ENCODE results near the gene TECTA. TPM values are rescaled to one million over a fixed set of nuclear protein-coding genes. Genes with fewer than 3 reads are reported as not detected.

Gene TECTA
- total RNA-seq, 1 donor from 2014 or later = 2.3 TPM

GRCh38 chr11:121105063-121105480, 4.0 kb downstream of the TECTA start:
- no peak for TF ChIP-seq CTCF (conservative IDR thresholded peaks at IDR 0.05)
- Mint-ChIP-seq H3K9me3 (no peaks in the 10 kb centered on the region), H3K4me1 (ENCODE audit: unreplicated experiment) (no peaks in the 10 kb centered on the region), H3K27ac (no peak overlapping the region), H3K4me3 (no peak overlapping the region), H3K36me3 (no peaks in the 10 kb centered on the region), H3K27me3 (no peaks in the 10 kb centered on the region)
- DNase-seq (ENCODE audit: extremely low spot score, unreplicated experiment) = no peak

DNA sequence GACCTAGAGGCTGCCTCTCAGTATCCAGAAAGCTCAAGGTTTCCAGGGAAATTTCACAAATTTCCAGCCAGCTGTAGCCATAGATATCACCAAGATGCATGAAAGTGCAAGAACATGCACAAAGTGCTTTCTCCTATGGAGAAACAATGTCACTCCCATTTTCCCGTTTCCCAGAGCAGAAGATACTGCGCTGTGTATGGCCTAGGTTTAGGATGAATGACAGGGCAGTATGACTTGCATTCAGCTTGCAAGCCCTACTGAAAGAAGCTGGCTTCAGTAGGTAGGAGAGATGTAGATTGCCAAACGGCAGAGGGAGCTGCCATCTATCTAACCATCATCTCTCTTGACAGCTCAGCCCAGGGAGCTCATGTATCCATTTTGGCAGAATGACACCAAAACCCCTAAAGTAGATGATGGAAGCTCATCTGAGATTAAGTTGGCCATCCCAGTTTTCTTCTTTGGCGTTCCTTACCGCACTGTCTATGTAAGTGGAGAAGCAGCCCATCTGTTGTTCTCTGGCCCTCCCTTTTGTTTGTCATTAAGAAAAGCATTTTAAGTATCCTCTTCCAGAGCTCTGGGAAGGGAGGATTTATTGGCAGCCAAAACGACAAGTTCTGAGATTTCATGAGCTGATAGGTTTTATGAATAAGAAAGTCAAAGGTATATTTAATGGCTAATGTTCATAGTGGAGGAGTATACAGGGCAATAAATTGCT, 4.6 kb downstream of the TECTA start:
- Mint-ChIP-seq H3K36me3 (no peaks in the 10 kb centered on the region), H3K4me3 (no peak overlapping the region), H3K27me3 (peaks cover 4% of the 10 kb centered on the region), H3K9me3 (no peaks in the 10 kb centered on the region), H3K4me1 (ENCODE audit: unreplicated experiment) (no peaks in the 10 kb centered on the region), H3K27ac (no peak overlapping the region)
- no peak for TF ChIP-seq CTCF (conservative IDR thresholded peaks at IDR 0.05)
- DNase-seq (ENCODE audit: extremely low spot score, unreplicated experiment) = no peak

DNA sequence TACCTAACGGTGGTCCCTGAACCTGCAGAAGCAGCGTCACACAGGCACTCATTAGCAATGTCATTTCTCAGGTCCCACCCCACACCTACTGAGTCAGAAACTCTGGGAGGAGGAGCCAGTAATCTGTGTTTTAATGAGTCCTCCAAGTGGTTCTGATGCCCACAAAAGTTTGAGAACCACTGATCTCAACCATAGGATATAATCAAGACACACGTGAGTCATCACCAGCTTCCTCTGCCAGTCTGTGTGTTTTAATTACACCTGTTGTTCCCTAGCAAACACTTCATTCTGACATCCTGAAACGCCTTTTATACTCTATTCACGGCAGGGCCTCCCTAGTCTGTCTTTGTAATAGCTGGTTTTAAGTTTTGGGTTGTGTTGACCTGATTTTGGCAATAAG, 5.8 kb downstream of the TECTA start:
- H3K9me3 Mint-ChIP-seq = no peaks in the 10 kb centered on the region
- no peaks in the 10 kb centered on the region for H3K4me1 Mint-ChIP-seq (ENCODE audit: unreplicated experiment)
- H3K36me3 Mint-ChIP-seq = no peaks in the 10 kb centered on the region
- no peak overlapping the region for H3K27ac Mint-ChIP-seq
- no peak for DNase-seq (ENCODE audit: extremely low spot score, unreplicated experiment)
- H3K4me3 Mint-ChIP-seq = no peak overlapping the region
- peaks cover 16% of the 10 kb centered on the region for H3K27me3 Mint-ChIP-seq
- no peak for TF ChIP-seq CTCF (conservative IDR thresholded peaks at IDR 0.05)

- peaks cover 27% of the 10 kb centered on the region for H3K27me3 Mint-ChIP-seq
- H3K9me3 Mint-ChIP-seq = no peaks in the 10 kb centered on the region
- no peak overlapping the region for H3K4me3 Mint-ChIP-seq
- no peak for DNase-seq (ENCODE audit: extremely low spot score, unreplicated experiment)
- H3K4me1 Mint-ChIP-seq (ENCODE audit: unreplicated experiment) = peaks cover 6% of the 10 kb centered on the region
- TF ChIP-seq CTCF (conservative IDR thresholded peaks at IDR 0.05) = no peak
- H3K27ac Mint-ChIP-seq = no peak overlapping the region
- H3K36me3 Mint-ChIP-seq = no peaks in the 10 kb centered on the region
Observed at GRCh38 chr11:121108413-121108812, 7.4 kb downstream of the TECTA start.

DNA sequence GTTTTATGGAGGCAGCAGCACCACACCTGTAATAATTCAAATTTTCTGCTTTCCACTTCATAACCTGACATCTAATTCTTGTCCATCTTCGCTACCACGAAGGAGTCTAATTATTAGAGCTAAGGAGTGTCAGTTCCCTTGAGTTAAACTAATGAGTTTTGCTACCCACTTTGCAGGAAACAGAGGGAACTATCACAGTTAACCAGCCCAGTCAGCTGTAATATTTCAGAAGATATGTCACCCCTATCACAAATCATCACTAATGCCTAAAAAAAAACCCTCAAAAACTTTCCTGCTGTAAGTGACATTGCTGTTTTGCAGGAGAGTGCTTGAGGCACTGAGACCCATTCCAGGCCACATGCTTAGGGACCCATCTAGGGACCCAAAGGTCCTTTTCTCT, 8.4 kb downstream of the TECTA start:
- Mint-ChIP-seq H3K4me1 (ENCODE audit: unreplicated experiment) (peaks cover 6% of the 10 kb centered on the region), H3K27me3 (peaks cover 28% of the 10 kb centered on the region), H3K27ac (no peak overlapping the region), H3K9me3 (no peaks in the 10 kb centered on the region), H3K36me3 (no peaks in the 10 kb centered on the region), H3K4me3 (no peak overlapping the region)
- DNase-seq (ENCODE audit: extremely low spot score, unreplicated experiment) = no peak
- TF ChIP-seq CTCF (conservative IDR thresholded peaks at IDR 0.05) = no peak

All from type B pancreatic cell (in vitro differentiated cells).